K562 (cell line): Measurements from ENCODE around the gene CARD10. TPM values are rescaled to one million over a fixed set of nuclear protein-coding genes. Genes with fewer than 3 reads are reported as not detected.
A peak's percentile ranks its signal among the peaks of the same experiment; 100 is the strongest.

Source experiments
- ATAC-seq: fragments of 200-7000 bp; cut with Tn5 transposase; 3 replicates; pipeline ENCODE4 v1.9.1; 2020; ENCODE audit warnings: moderate library complexity
- BruUV-seq: library from RNA; stranded (reverse); fragments of 400-500 nt; replicated peaks from 2 replicates; lab custom pipeline; 2021; lab: Mats Ljungman, UMichigan
- CTCF ChIA-PET: fragments of 300-600 bp; formaldehyde crosslinking; extraction: SDS; loops from one replicate; lab custom pipeline; 2021; ENCODE audit warnings: low intra/inter-chr PET ratio; lab: Yijun Ruan, JAX
- POLR2A ChIA-PET: fragments of 300-600, 350-650 bp; sonication (Branson Sonifier 250); formaldehyde crosslinking; extraction: SDS; loops from one replicate; lab custom pipeline; 2021; ENCODE audit warnings: antibody characterized with exemption, inconsistent platforms; lab: Yijun Ruan, JAX
- DNase-seq, 4 experiments: peaks; one replicate each; pipeline versions ENCODE4 v3.0.0 to v3.0.0-alpha.2; 2011 to 2018; ENCODE audit warnings: low spot score in 3 of 4, mixed read lengths in 3 of 4; ENCODE audit errors: extremely low read depth in 1 of 4
- FAIRE-seq: peaks from 2 replicates; lab custom pipeline; 2011; peaks lifted over from hg19 to GRCh38; lab: Jason Lieb, UNC
- H2AFZ ChIP-seq: 2 replicates; pipeline ENCODE4 v1.6.0; 2011; ENCODE audit warnings: low read depth, low read length, control low read depth, inconsistent platforms
- H3K27ac ChIP-seq: fragments of 200-600 bp; 3 replicates; pipeline ENCODE4 v1.8.0; 2011; ENCODE audit warnings: low read depth, mild to moderate bottlenecking, control low read depth, inconsistent platforms, low read length, moderate library complexity, mixed read lengths; ENCODE audit errors: extremely low read depth
- H3K27me3 ChIP-seq, 2 experiments: fragments of 300-600 bp in 1 of 2; 2 replicates in 1 of 2; 3 replicates in 1 of 2; pipeline versions ENCODE4 v1.6.0 to v1.8.0; 2011; ENCODE audit warnings: inconsistent platforms in 2 of 2, low read length in 2 of 2, mild to moderate bottlenecking in 1 of 2, mixed read lengths in 1 of 2, moderate library complexity in 1 of 2; ENCODE audit not compliant: control insufficient read depth in 2 of 2, insufficient read depth in 2 of 2
- H3K36me3 ChIP-seq: fragments of 300-600 bp; 3 replicates; pipeline ENCODE4 v1.8.0; 2011; ENCODE audit warnings: mild to moderate bottlenecking, low read length, inconsistent platforms; ENCODE audit not compliant: control insufficient read depth, insufficient read depth
- H3K4me1 ChIP-seq, 2 experiments: fragments of 200-600 bp in 1 of 2; replicated peaks in 1 of 2; 2 replicates in 1 of 2; 3 replicates in 1 of 2; pipeline versions ENCODE4 v1.5.1 to v1.8.0; 2011; ENCODE audit warnings: inconsistent platforms in 2 of 2, low read length in 2 of 2, mild to moderate bottlenecking in 1 of 2, mixed read lengths in 1 of 2, moderate library complexity in 1 of 2; ENCODE audit not compliant: control insufficient read depth in 2 of 2, insufficient read depth in 2 of 2
- H3K4me2 ChIP-seq: 2 replicates; pipeline ENCODE4 v1.6.1; 2011; ENCODE audit warnings: low read length, control low read depth, inconsistent platforms, mixed read lengths; ENCODE audit not compliant: insufficient read depth
- H3K4me3 ChIP-seq: fragments of 200-600 bp; sonication (generic), shearing (Covaris generic); 2 replicates; pipeline ENCODE4 v1.5.1; 2016; ENCODE audit warnings: control low read depth, inconsistent platforms
- H3K79me2 ChIP-seq: fragments of 200-600 bp; 3 replicates; pipeline ENCODE4 v1.8.0; 2011; ENCODE audit warnings: low read length, inconsistent platforms; ENCODE audit not compliant: control insufficient read depth, insufficient read depth
- H3K9ac ChIP-seq, 2 experiments: 2 replicates each; pipeline versions ENCODE4 v1.6.0 to v1.6.1; 2011; ENCODE audit warnings: low read depth in 2 of 2, low read length in 2 of 2, control low read depth in 1 of 2, inconsistent platforms in 1 of 2, mild to moderate bottlenecking in 1 of 2, mixed read lengths in 1 of 2; ENCODE audit not compliant: insufficient read depth in 1 of 2
- H3K9me1 ChIP-seq: one replicate; pipeline ENCODE4 v1.6.0; 2011; ENCODE audit warnings: inconsistent platforms, mild to moderate bottlenecking, low read length, moderate library complexity; ENCODE audit not compliant: control insufficient read depth, insufficient read depth
- H3K9me3 ChIP-seq: replicated peaks from 2 replicates; pipeline ENCODE4 v1.5.1; 2011; ENCODE audit warnings: low read depth, low read length, inconsistent platforms; ENCODE audit not compliant: control insufficient read depth, insufficient read depth
- H4K20me1 ChIP-seq: replicated peaks from 2 replicates; pipeline ENCODE4 v1.6.1; 2011; ENCODE audit warnings: low read length, inconsistent platforms, mixed read lengths; ENCODE audit not compliant: control insufficient read depth, insufficient read depth
- CTBP1 ChIP-seq: fragments of 450-650 bp; IDR thresholded peaks from 2 replicates; pipeline ENCODE4 v1.6.1; 2016; ENCODE audit warnings: borderline replicate concordance
- CTCF ChIP-seq, 3 experiments: IDR thresholded peaks in 2 of 3; conservative IDR thresholded peaks in 1 of 3; 2 replicates each; pipeline ENCODE4 v1.5.1; 2011 to 2012; ENCODE audit warnings: low read length in 3 of 3, mild to moderate bottlenecking in 3 of 3, control low read depth in 2 of 3, improper control_type of control experiment in 1 of 3, inconsistent platforms in 1 of 3, low read depth in 1 of 3, mixed read lengths in 1 of 3, moderate library complexity in 1 of 3; ENCODE audit not compliant: insufficient read depth in 2 of 3
- HMGN3 ChIP-seq: IDR thresholded peaks from 2 replicates; pipeline ENCODE4 v1.6.1; 2011; ENCODE audit warnings: borderline replicate concordance, low read depth, mild to moderate bottlenecking, mixed read lengths, low read length; ENCODE audit not compliant: insufficient read length; ENCODE audit errors: extremely low read depth
- MAFG ChIP-seq: fragments of 450-650 bp; conservative IDR thresholded peaks from 2 replicates; pipeline ENCODE4 v1.6.1; 2016; ENCODE audit warnings: missing genetic modification characterization, missing compliant biosample characterization
- NFATC3 ChIP-seq: fragments of 450-650 bp; IDR thresholded peaks from 2 replicates; pipeline ENCODE4 v1.6.1; 2017; ENCODE audit warnings: mild to moderate bottlenecking
- PHF8 ChIP-seq: fragments of 200-600 bp; sonication (generic); IDR thresholded peaks from 2 replicates; pipeline ENCODE4 v1.6.1; 2012; ENCODE audit warnings: mixed run types, mild to moderate bottlenecking, inconsistent platforms, low read length, moderate library complexity, borderline replicate concordance
- RAD21 ChIP-seq, 2 experiments: fragments of 250-450 bp in 1 of 2; fragments of 450-650 bp in 1 of 2; sonication (Bioruptor Pico) in 1 of 2; formaldehyde crosslinking in 1 of 2; IDR thresholded peaks in 1 of 2; conservative IDR thresholded peaks in 1 of 2; 2 replicates each; pipeline versions ENCODE4 v1.4.0 to v1.8.0; 2020 to 2022; ENCODE audit warnings: mild to moderate bottlenecking in 2 of 2, moderate library complexity in 1 of 2
- RB1 ChIP-seq: fragments of 450-650 bp; IDR thresholded peaks from 2 replicates; pipeline ENCODE4 v1.6.1; 2017; ENCODE audit warnings: low read depth, mild to moderate bottlenecking
- ZBTB7A ChIP-seq: IDR thresholded peaks from 2 replicates; pipeline ENCODE4 v1.6.1; 2011; ENCODE audit warnings: low read depth, mild to moderate bottlenecking, low read length, moderate library complexity, borderline replicate concordance; ENCODE audit not compliant: control insufficient read depth
- ZNF695 ChIP-seq: fragments of 450-650 bp; formaldehyde crosslinking; IDR thresholded peaks from 2 replicates; pipeline ENCODE4 v1.4.0; 2020; ENCODE audit warnings: mild to moderate bottlenecking, moderate library complexity
- WGBS: fragments of 100-300 bp; shearing (Covaris generic); methylation state at CpG from one replicate; pipeline ENCODE4 v1.1.6; 2016; ENCODE audit warnings: low coverage, mixed read lengths; ENCODE audit not compliant: insufficient coverage; ENCODE audit errors: missing lambda C conversion rate; 5-methylcytosine and 5-hydroxymethylcytosine counted together
- in situ Hi-C: fragments of 300-500 bp; cut with MboI; formaldehyde crosslinking; loops from 4 replicates; pipeline ENCODE4 v1.15.0; 2018; ENCODE audit warnings: inconsistent platforms, mixed read lengths
- intact Hi-C: fragments of 100-400 bp; cut with micrococcal nuclease; formaldehyde crosslinking; loops from 2 replicates; pipeline ENCODE4 v1.14.2; 2022
- polyA plus RNA-seq, 8 experiments: library from polyadenylated mRNA; depleted of rRNA in 4 of 8; stranded (reverse) in 5 of 8; unstranded in 3 of 8; fragments of >200 nt; fragmentation: Nextera tagmentation in 2 of 8; fragmentation: Illumina TruSeq in 1 of 8; extraction: Ambion mirVana in 2 of 8; extraction: Trizol in 1 of 8; gene quantifications; 2 replicates each; pipeline versions ENCODE4 v1.2.1 to v1.2.3, GENCODE V29; 2011 to 2014; ENCODE audit warnings: inconsistent platforms in 1 of 8, missing spikeins in 1 of 8
- total RNA-seq, 7 experiments: library from RNA; depleted of rRNA in 6 of 7; stranded (reverse); fragments of >200 nt in 6 of 7; fragmentation: Illumina TruSeq in 2 of 7; extraction: Trizol in 2 of 7; gene quantifications; 2 replicates each; pipeline versions ENCODE4 v1.2.1 to v1.2.3, GENCODE V29; 2011 to 2021; ENCODE audit warnings: low replicate concordance in 1 of 7
- TF ChIP-seq, protein P1 (sequence below), 2 experiments: fragments of 450-650 bp; formaldehyde crosslinking in 1 of 2; IDR thresholded peaks; 2 replicates each; pipeline versions ENCODE4 v1.4.0 to v1.6.1; 2014 to 2020; ENCODE audit warnings: mild to moderate bottlenecking in 2 of 2, borderline replicate concordance in 1 of 2, low read depth in 1 of 2

The CARD10 gene
- total and polyA plus RNA-seq, 9 of the 15 experiments (the other 6 are each of a cell fraction or from before 2014, with no cell fraction given) = 0.13 to 5.8 (median 1.6) TPM

DNA sequence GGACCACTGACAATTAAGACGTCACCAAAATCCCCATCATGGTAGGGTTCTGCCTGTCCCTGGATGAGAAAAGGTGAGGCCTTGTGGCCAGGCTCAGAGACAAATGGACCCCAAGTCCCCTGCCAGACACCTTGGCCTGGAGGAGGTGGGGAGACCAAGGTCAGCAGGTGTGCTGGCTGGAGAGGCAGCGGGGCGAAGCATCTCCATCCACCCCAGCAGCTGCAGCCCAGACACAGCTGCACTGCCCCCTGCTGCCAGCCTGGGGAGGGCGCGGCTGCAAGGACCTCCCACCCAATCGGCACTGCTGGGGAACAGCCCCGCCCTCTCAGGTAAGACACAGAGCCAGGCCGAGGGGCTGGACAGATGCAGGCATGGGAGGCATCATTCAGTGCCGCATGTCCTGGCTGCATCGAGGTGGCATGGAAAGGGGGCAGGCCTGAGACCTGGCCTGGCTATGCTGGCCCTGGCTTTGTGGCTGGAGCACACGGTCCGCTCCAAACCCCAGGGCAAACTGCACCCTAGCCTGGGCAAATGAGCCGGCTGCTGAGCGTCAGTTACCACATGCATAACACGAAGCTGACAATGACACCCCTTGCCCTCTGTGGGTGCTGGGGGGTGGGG lies 20.8 kb downstream of the CARD10 start:
- FAIRE-seq (no peak), DNase-seq (peak; percentile 62 to 84 (median 80)), ATAC-seq (peak; percentile 95)
- no peaks in the 10 kb centered on the region for H3K9me1 ChIP-seq
- BruUV-seq = no TSS peak
- no peaks in the 10 kb centered on the region for H3K79me2 ChIP-seq
- H3K27ac ChIP-seq = no peak overlapping the region
- CTCF ChIA-PET = no interaction called here
- no peak overlapping the region for H3K4me2 ChIP-seq
- intact Hi-C loops (no loop called here), in situ Hi-C loops (no loop called here)
- H3K4me1 ChIP-seq = peaks cover 15 to 33% of the 10 kb centered on the region in 2 experiments
- H3K27me3 ChIP-seq = no peaks in the 10 kb centered on the region
- H3K4me3 ChIP-seq = no peak overlapping the region
- H2AFZ ChIP-seq = no peak overlapping the region
- WGBS = 28% methylated on average over 6 of the region's 15 CpGs
- H3K9ac ChIP-seq = no peak overlapping the region
- H3K9me3 ChIP-seq = no peaks in the 10 kb centered on the region
- POLR2A ChIA-PET = interaction anchor here (0.6 kb wide), 1 partner anchor 35 kb away, joined by 3 read pairs; no protein-coding TSS in a partner anchor
- H3K36me3 ChIP-seq = 0 out of 3 replicates have a peak, but pooled peaks cover 2% of the 10 kb centered on the region
- no peaks in the 10 kb centered on the region for H4K20me1 ChIP-seq
- TF ChIP-seq ZNF695 = no peak
- no peak for TF ChIP-seq PHF8
- TF ChIP-seq CTCF (IDR thresholded peaks at IDR 0.05 in 2 of 3, conservative IDR thresholded peaks at IDR 0.05 in 1 of 3; ENCODE audit: insufficient read depth in 2 of 3, low read depth in 1 of 3, low read length in 3 of 3) = peak; percentile 68 to 76 (median 75)
- peak; percentile 44; the same call in 1 of the 2 replicates for TF ChIP-seq CTBP1
- peak in 1 of 2 experiments; percentile 40; a peak in 2 of 4 replicates for TF ChIP-seq RAD21 (CRISPR knock-in tag; conservative IDR thresholded peaks at IDR 0.05 in 1 of 2, IDR thresholded peaks at IDR 0.05 in 1 of 2)
- peak; percentile 64; the same call in 1 of the 2 replicates for TF ChIP-seq ZBTB7A
- TF ChIP-seq MAFG (tag) = no peak
- TF ChIP-seq HMGN3 = peak; percentile 23
- TF ChIP-seq, protein P1, sequence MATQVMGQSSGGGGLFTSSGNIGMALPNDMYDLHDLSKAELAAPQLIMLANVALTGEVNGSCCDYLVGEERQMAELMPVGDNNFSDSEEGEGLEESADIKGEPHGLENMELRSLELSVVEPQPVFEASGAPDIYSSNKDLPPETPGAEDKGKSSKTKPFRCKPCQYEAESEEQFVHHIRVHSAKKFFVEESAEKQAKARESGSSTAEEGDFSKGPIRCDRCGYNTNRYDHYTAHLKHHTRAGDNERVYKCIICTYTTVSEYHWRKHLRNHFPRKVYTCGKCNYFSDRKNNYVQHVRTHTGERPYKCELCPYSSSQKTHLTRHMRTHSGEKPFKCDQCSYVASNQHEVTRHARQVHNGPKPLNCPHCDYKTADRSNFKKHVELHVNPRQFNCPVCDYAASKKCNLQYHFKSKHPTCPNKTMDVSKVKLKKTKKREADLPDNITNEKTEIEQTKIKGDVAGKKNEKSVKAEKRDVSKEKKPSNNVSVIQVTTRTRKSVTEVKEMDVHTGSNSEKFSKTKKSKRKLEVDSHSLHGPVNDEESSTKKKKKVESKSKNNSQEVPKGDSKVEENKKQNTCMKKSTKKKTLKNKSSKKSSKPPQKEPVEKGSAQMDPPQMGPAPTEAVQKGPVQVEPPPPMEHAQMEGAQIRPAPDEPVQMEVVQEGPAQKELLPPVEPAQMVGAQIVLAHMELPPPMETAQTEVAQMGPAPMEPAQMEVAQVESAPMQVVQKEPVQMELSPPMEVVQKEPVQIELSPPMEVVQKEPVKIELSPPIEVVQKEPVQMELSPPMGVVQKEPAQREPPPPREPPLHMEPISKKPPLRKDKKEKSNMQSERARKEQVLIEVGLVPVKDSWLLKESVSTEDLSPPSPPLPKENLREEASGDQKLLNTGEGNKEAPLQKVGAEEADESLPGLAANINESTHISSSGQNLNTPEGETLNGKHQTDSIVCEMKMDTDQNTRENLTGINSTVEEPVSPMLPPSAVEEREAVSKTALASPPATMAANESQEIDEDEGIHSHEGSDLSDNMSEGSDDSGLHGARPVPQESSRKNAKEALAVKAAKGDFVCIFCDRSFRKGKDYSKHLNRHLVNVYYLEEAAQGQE (IDR thresholded peaks at IDR 0.05; ENCODE audit: borderline replicate concordance) = peak; percentile 11; the same call in 1 of the 2 replicates
- TF ChIP-seq, protein P1 (CRISPR knock-in tag; IDR thresholded peaks at IDR 0.05; ENCODE audit: low read depth) = no peak
- peak; percentile 50; the same call in 1 of the 2 replicates for TF ChIP-seq RB1
- TF ChIP-seq NFATC3 = no peak
